Dedifferentiated amniotic fluid mesenchymal stem cell (primary cell): ENCODE results near the gene GSG1L.

Experiments used
- DNase-seq: peaks from one replicate; pipeline ENCODE4 v3.0.0-alpha.2; 2016; ENCODE audit errors: extremely low spot score

GSG1L gene

DNA sequence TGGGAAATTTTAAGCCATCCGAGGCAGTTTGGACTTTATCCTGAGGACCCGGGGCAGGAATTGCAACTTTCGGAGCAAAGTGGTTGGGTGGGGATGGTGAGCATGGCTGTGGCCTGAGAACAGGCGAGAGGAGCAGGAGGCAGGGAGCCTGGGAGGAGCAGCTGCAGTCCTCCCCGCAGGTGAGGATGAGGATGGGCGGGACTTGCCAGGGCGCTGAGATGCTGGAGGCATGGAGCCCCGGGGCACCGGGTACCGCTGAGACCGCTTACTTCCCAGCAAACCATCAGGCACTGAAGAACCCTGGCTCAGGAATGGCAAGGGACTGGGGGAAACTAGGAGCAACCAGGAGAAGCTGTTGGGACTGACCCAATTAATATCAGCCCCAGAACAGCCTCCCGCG is 210.8 kb downstream of the GSG1L start:
- no peak for DNase-seq

DNA sequence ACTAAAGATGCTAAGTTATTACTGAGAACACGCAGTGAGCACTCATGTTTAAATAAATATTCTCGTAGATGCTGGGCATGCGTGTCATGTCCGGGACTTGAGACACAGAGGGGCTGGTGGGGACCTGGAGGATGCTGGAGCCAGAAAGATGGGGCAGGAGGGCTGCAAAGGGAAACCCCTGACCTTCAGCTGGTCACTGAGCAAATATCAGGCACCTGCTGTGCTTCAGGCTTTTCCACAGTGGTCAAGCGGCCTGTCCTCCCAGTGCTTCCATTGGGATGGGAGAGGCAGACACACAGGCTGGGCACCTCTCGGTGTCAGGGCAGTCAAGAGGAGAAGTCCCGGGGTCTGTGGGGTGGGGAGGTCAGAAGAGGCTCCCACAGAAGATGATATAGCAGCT is 211.4 kb downstream of the GSG1L start:
- no peak for DNase-seq

DNA sequence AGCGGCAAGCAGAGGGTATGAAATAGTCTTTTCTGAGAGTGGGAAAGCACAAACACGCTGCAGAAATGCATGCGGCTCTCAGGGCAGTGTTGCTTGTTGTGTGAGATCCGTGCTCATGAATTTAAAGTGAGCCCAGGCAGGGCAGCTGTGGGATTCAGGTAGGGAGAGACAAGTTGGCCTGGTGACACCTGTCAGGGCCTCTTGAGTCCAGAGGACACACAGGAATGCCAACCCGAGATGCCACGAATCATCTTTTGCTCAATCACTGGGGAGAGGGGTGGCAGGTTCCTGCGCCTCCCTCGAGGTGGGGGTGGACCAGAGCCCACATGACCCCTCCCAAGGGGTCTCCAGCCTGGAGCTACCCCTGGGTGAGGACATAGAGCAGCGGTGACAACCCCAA is 211.9 kb downstream of the GSG1L start:
- DNase-seq, result no peak

DNA sequence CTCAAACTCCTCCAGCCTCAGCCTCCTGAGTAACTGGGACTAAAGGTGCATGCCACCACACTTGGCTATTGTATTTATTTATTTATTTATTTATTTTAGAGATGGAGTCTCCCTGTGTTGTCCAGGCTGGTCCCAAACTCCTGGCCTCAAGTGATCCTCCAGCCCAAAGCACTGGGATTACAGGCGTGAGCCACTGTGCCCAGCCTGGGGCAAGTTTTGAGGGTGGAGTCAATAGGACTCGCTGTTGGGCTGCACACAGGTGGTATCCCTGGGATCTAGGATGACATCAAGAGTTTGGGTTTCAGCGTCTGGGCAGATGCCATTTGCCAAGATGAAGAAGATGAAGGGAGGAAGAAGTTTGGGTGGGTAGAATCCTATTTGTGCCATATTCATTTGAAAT is 213.9 kb downstream of the GSG1L start:
- DNase-seq, result no peak

DNA sequence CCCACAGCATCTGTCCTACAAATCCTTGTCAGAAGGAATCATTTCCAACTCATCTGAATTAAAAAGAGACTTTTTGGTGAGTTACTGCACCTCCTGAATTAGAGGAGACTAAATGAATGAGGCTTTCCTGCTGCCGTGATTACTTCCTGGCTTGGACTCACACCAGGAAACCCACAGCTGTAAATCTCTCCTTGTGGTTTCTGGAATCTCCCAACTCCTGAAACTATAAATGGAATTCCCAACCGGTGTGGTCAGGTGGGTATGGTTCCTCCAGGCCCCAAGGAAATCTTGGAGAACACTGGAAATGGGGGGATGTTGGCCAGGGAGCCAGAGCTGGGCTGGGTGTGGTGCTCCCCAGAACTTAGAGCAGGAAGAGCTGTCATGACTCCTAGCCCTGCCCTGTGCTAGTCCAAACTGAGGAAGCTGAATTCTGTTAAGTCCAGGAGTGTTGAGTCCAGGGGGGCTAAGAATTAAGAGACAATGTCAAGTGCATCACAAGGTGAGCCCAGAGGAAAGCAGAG is 216.4 kb downstream of the GSG1L start:
- no peak for DNase-seq

DNA sequence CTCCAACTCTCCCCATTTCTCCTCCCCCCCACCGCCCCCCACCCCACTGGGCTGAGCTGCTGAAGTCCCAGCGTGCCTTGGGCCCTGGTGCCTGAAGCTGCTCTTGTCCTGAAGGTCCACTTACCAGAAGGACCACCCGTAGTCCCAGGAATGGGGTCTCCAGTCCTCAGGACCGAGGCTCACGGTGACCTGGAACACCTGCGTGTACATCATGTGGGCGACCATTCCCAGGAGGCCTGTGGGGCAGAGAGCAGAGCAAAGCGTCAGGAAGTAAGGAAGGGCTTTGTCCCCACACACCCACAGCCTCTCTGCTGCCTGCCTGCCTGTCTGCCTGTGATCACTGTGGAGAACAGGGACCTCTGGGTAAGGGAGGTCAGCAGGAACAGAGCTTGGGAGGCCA is 218.7 kb downstream of the GSG1L start:
- no peak for DNase-seq

DNA sequence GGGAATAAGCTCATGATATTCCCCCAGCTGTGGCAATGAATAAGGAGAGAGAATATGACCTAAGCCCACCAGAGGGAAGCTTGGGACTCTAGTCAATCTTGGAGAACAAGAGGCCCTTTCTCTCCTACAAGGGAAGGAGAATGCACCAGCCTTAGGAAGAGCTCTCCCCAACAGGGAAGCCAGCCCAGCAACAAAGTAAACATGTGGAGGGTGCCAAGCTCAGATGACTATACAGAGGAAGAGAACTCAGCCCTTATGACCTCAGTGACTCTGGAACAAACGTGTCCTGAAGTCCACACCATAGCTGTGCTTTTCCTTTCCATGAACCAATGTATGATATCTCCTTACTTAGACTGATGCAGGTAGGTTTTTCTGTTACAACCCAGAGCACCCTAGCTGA is 219.7 kb downstream of the GSG1L start:
- DNase-seq, result no peak

DNA sequence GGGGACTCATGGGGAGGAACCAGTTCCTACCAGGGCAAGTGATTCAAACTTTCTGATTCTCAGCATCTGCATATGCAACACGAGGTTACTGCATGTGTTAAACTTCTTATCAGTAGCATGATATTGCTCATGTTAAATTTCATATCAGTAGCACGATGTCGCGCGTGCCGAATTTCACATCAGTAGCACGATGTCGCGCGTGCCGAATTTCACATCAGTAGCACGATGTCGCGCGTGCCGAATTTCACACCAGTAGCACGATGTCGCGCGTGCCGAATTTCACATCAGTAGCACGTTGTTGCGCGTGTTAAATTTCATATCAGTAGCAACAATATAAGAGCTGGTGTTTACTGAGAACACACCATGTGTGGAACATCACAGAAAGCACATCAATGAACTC is 221.6 kb downstream of the GSG1L start:
- DNase-seq, result no peak

DNA sequence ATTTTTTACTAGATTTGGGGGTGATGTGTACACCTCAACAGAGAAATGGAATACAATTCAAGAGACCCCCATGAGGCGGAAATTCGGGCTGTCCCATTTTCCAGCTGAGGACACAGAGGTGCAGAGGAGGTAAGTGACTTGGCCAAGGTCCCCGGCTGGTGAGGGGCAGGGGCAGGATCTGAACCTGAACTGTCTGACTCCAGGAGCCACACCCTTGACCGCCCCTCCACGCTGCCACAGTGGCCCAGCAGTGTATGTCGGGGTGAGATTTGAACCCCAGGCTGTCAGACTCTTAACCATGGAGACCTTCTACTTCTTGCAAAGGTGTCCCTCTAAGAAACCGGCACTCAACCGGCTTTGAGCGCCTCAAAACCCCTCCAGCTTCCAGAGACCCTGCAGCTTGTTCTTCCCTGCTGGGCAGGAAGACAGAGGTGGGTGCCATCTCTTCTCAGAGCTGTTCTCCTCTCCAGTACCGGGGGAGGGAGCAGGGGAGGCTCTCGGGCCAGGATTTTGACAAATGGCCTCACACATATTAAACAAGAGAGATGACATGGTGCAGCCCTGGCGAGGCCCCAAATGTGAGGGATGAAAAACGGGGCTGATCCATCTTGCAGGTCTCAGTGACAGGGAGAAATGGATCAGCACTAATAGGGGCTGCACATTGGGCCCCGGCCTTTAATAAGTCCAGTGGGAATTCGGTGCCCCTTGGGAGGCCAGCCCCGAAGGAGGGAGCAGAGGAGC is 222.3 kb downstream of the GSG1L start:
- no peak for DNase-seq

DNA sequence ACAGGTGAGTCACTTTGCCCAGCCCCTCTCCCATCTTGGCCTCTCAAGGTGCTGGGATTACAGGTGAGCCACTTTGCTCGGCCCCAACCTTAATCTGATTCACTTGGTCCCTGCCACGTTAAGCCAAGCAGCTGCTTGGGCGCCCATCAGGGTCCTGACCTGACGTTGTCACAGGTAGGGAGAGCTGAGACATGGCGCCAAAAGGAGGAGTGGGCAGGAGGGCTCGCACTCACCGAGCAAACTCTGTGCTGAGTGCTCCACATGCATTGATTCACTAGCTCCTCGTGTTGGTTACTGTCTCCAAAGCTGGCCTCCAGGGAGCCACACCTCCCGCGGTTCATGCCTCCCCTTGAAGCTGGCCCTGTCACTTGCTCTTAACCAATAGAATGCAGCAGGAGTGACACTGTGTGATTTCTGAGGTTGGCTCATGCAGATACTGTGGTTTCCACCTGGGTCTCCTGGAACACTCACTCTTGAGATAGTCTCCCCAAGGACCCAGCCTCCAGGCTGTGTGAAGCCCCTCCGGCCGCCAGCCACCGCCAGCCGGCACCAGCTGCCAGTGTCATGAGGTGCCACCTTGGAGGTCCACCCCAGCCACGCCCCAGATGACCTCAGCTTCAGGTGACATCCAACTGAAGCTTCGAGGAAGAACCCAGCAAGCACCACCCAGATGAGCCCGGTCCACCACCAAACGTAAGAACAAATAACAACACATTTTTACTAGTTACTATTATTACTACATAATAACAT is 223.0 kb downstream of the GSG1L start:
- DNase-seq, result no peak

DNA sequence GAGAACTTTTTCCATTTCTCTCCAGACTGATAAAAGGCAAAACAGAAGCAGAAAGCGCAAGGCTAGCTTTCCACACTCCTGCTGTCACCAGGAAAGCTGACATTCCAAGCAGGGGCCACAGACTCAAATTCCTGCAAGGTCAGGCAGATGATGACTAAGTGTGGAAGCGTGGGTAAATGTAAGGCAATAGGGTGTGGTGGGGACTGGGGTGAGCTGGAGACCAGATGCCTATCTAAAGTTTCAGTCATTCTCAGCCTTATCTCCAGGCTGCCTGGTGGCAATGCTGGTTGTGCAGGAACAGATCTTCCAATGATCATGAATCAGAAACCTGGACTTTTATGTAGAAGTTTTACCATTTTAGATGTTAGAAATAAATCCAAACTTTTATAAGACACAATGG is 224.1 kb downstream of the GSG1L start:
- DNase-seq, result no peak

DNA sequence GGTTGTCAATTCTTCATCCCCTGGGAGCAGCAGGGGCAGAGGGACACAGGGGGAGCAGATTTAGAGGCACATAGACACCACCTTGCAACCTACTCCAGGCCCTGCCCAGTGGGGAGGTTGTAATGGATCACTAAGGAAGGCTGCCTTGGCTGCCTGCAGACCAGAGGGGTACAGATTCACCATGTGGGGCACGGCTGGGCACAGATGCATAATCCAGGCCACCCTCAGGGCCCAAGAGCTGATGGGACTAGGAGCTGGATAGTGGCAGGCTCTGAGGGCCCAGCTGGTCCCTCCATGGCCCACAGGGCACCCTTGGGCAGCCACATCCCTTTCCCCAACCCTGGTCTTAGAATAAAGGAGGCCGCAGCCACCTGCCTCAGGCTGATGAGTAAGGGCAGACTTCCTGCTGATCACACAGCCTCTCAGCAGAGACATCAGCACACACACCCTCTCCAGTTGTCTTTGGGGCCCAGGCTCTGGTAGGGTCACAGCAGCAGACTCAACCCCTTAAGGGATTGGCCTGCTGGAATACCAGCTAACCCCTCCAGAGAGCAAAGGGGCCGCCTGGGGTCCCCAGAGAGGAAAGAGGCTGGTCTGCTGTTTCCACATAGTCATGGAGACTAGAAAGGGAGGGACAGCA is 224.9 kb downstream of the GSG1L start:
- no peak for DNase-seq

DNA sequence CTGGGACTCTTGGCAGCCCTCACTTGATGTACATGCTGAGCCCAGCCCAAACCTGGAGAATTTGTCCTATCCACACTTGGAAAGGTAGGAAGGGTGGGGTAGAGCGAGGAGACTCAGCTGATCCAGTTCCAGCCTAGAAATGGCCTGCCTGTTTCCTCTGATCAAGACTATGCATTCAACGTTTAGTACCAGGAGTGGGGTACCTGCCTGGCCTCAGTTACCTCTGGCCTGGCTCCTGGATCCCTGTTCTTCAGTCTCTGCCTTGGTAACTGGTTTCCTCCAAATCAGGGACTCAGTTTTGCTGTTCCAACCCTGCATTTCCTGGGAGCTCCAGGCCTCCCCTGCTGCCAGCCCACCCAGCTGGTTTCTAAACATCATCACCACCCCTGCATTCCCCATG is 233.5 kb downstream of the GSG1L start:
- DNase-seq, result no peak

DNA sequence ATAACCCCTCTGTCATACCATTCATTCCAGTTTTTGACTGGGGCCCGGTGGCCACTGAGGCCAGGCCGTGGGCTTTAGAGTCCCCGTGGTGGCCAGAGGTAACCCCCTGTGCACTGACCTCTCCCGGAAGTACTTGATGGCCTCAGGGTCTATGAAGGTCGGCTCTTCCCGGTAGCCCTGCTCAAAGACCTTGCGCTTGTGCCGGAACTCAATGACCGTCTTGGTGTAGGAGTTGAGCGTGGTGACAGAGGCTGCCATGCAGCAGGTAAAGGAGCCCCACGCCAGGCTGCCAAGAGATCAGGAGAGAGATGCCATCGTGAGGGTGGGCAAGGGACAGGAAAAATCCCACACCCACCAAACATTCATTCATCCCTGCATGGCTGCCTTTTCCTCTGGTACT is 234.8 kb downstream of the GSG1L start:
- DNase-seq, result no peak

DNA sequence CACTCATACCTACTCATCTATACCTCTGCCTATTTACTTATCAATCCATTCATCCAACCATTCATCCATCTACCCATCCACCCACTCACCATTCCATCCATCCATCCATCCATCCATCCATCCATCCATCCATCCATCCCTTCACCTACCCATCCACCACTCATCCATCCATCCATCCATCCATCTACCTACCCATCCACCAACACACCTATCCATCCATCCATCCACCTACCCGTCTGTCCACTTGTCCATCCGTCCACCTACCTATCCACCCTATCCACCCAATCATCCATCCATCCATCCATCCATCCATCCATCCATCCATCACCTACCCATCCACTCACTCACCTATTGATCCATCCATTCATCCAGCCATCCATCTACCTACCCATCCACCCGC is 235.7 kb downstream of the GSG1L start:
- no peak for DNase-seq

DNA sequence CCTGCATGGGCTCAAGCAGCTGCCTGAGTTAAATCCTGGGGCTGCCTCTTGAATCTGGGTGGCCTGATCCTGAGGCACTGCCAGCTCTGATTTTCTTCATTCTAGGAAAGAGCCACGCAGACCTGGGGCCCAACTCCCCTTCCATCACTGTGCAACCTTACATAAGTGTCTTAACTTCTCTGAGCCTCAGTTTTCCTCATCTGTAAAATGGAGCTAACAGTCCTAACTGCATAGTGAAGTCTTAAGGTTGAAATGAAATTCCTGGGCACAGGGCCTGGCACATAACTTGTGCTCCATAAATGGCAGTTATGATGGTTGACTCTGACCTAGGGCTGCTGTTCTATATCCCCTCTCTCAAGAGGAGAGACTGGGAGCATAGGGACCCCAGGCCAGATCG is 236.6 kb downstream of the GSG1L start:
- no peak for DNase-seq

DNA sequence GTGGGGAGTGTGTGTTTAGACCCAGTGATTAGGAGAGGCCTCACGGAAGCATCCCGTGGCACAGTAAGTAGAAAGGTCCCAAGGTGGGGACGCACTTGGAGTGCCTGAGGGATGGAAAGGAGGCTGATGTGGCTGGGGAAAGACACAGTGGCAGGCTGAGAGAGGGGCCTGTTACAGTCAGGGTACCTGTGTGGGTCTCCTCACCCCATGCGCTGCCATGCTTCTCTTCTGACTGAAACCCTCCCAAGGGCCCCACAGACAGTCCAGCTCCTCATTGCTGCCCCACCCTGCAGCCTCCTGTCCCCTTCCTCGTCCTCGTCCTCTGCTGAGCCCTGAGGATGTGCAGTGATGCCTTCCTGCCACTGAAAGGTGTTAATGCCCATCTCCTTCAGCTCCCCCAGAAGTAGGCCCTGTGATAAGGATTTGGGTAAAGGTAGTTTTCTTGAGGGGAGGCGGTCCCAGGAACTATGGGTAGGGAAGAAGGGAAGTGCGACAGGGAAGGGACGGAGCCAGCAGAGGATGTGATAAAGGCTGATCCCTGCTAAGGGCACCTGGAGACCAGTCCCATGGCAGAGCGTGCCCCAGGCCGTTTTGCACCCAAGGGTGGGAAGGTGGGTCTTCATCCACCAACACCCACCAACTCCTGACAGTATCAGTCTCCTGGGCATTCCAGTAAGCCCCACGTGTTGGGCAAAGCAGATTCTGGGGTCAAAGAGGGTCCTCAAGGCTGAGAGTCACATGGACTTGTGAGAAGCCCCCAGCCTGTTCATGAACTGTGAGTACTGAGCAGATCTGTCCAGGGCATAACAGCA is 237.2 kb downstream of the GSG1L start:
- DNase-seq, result no peak

DNA sequence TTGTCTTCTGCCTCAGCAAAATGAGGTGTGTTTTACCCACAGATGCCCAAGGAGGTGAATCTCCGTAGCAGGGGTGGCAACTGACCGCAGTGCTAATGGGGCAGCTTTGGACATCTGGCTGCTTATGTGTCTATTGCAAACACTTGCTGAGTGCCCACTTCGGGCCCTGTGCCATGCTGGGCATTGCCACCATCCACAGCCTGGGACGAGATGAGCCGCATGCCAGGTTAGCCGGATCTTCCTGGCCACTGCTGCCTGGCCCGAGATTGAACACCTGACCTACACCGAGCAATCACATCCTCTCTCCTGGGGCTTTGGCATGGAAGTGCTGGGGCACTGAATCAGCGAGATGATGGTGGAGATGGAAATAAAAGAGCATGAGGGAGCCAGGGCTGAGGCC is 238.7 kb downstream of the GSG1L start:
- no peak for DNase-seq

DNA sequence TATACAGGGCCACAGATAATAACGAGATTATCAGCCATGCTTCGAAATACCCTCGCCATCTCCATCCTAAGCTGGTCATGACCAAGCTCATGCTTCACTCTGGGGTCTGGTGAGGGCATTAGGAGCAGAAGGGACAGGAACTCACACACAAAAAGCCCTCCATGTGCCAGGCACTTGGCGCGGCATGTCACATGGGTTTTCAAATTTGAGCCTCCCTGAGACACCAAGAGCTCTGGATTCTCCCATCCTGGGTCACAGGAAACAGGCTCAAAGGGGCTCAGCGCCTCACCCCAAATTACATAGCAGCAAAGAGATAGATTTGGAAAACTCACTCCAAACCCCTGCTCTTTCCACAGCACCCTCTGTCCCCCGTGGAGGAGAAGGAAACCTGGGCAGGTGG is 239.5 kb downstream of the GSG1L start:
- DNase-seq, result no peak

DNA sequence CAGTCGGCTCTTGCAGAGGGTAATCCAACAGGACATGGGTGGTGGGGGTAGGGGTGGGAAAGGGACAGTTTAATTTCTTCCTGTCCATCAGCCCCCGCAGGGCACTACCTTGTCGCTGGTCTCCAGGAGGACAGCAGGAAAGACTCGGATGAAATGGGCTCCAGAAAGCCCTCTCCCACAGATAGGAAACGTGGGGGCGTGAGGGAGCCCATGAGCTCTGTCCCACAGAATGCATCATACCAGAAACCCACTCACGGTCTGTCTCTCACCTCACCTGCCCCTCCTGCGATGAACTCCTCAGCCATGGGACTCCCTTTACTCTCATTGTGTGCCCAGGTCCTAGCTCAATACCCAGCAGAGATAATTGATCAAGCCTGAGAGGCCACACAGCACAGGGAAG is 240.1 kb downstream of the GSG1L start:
- DNase-seq, result no peak

DNA sequence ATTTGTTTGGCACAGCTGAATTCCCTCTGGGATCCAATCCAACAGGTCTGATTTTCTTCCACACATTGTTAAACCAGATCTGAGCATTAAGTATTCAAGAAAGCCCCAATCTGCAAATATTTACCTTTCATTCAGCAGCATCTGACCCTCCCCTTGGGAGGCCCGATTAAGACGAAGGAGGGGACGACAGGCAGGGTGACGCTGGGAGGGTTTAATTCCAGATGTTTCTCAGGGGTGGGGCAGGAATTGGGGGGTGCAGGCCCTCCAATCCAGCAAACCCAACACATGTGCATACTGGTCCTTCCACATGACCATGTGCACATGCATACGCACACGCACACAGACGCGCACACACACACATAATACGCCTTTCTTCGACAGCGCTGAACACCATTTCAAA is 240.5 kb downstream of the GSG1L start:
- no peak for DNase-seq

DNA sequence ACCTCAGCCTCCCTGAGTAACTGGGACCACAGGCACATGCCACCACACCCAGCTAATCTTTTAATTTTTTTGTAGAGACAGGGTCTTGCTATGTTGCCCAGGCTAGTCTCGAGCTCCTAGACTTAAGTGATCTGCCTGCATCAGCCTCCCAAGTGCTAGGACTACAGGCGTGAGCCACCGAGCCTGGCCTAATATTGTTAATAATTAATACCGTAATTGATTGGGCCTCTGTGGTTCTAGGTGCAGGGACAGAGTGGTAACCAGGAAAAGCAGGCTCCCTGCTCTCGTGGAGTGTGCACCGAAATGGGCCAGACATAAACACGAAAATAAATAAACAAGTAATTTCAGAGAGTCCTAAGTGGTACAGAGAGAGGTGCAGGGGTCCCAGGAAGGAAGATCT is 241.0 kb downstream of the GSG1L start:
- no peak for DNase-seq
